H1 (cell line): Measurements from ENCODE around the gene EIF4A2. TPM values are rescaled to one million over a fixed set of nuclear protein-coding genes. Genes with fewer than 3 reads are reported as not detected.

ENCODE experiments used
- CTCF ChIA-PET: fragments of 300-600 bp; sonication (Branson Sonifier 250); formaldehyde crosslinking; loops from one replicate; lab custom pipeline; 2021; ENCODE audit not compliant: partially characterized antibody; lab: Charles Lee
- POLR2A ChIA-PET: fragments of 300-600 bp; sonication (Branson Sonifier 250); formaldehyde crosslinking; loops from one replicate; lab custom pipeline; 2021; ENCODE audit warnings: inconsistent platforms; ENCODE audit not compliant: partially characterized antibody; lab: Charles Lee
- DNase-seq, 2 experiments: peaks; one replicate each; pipeline versions ENCODE4 v3.0.0 to v3.0.0-alpha.2; 2010 to 2022; ENCODE audit warnings: low spot score in 2 of 2, low read depth in 1 of 2, mixed read lengths in 1 of 2
- FAIRE-seq: peaks from 2 replicates; lab custom pipeline; 2011; peaks lifted over from hg19 to GRCh38; lab: Jason Lieb, UNC
- H2AFZ ChIP-seq: 2 replicates; pipeline ENCODE4 v1.8.1; 2012; ENCODE audit warnings: low read length, inconsistent platforms
- H2AK5ac ChIP-seq: 2 replicates; pipeline ENCODE4 v1.6.1; 2013; ENCODE audit warnings: low read depth, low read length
- H2BK120ac ChIP-seq: replicated peaks from 2 replicates; pipeline ENCODE3; 2013; ENCODE audit warnings: low read depth, low read length, inconsistent platforms
- H2BK12ac ChIP-seq: 2 replicates; pipeline ENCODE4 v1.6.1; 2013; ENCODE audit warnings: low read depth, low read length
- H2BK15ac ChIP-seq: 2 replicates; pipeline ENCODE4 v1.6.1; 2013; ENCODE audit warnings: low read length
- H2BK20ac ChIP-seq: 2 replicates; pipeline ENCODE4 v1.6.1; 2013; ENCODE audit warnings: low read length
- H2BK5ac ChIP-seq: 2 replicates; pipeline ENCODE4 v1.6.1; 2013; ENCODE audit warnings: low read depth, low read length
- H3K14ac ChIP-seq: 2 replicates; pipeline ENCODE4 v1.6.1; 2013; ENCODE audit warnings: inconsistent platforms; ENCODE audit not compliant: insufficient read length
- H3K18ac ChIP-seq: 2 replicates; pipeline ENCODE4 v1.6.1; 2013; ENCODE audit warnings: low read length; ENCODE audit errors: extremely low read depth
- H3K23ac ChIP-seq: 2 replicates; pipeline ENCODE4 v1.6.1; 2013; ENCODE audit warnings: inconsistent platforms; ENCODE audit not compliant: insufficient read length
- H3K23me2 ChIP-seq: 2 replicates; pipeline ENCODE4 v1.6.1; 2013; ENCODE audit warnings: low read depth, low read length
- H3K27ac ChIP-seq: 2 replicates; pipeline ENCODE4 v1.6.1; 2011; ENCODE audit warnings: low read depth, low read length, inconsistent platforms
- H3K27me3 ChIP-seq, 4 experiments: replicated peaks in 1 of 4; 1 replicate in 1 of 4; 2 replicates in 3 of 4; pipeline versions ENCODE4 v1.6.1 to v1.8.1; 2011 to 2013; ENCODE audit warnings: low read length in 3 of 4, mild to moderate bottlenecking in 3 of 4, inconsistent platforms in 2 of 4, mixed read lengths in 2 of 4, moderate library complexity in 1 of 4; ENCODE audit not compliant: control insufficient read depth in 3 of 4, insufficient read depth in 3 of 4; ENCODE audit errors: extremely low read depth in 1 of 4
- H3K36me3 ChIP-seq, 4 experiments: 2 replicates each; pipeline versions ENCODE4 v1.6.1 to v1.8.1; 2011 to 2013; ENCODE audit warnings: mild to moderate bottlenecking in 4 of 4, low read length in 3 of 4, moderate library complexity in 2 of 4, control low read depth in 1 of 4, inconsistent platforms in 1 of 4; ENCODE audit not compliant: insufficient read depth in 4 of 4, control insufficient read depth in 2 of 4
- H3K4ac ChIP-seq: replicated peaks from 2 replicates; pipeline ENCODE3; 2013; ENCODE audit warnings: low read length, low read depth, mixed read lengths, inconsistent platforms; ENCODE audit not compliant: insufficient read length
- H3K4me1 ChIP-seq, 4 experiments: replicated peaks in 1 of 4; 1 replicate in 1 of 4; 2 replicates in 3 of 4; pipeline versions ENCODE4 v1.6.1 to v1.8.1; 2011 to 2013; ENCODE audit warnings: low read length in 3 of 4, inconsistent platforms in 2 of 4, mixed read lengths in 1 of 4; ENCODE audit not compliant: insufficient read depth in 4 of 4, control insufficient read depth in 3 of 4
- H3K4me2 ChIP-seq, 2 experiments: 2 replicates each; pipeline versions ENCODE4 v1.6.1 to v1.8.1; 2011 to 2013; ENCODE audit warnings: low read depth in 2 of 2, low read length in 2 of 2, control low read depth in 1 of 2, inconsistent platforms in 1 of 2, mild to moderate bottlenecking in 1 of 2; ENCODE audit not compliant: insufficient read depth in 1 of 2
- H3K4me3 ChIP-seq, 4 experiments: fragments of 200-600, 300-600 bp in 1 of 4; sonication (generic), shearing (Covaris generic), sonication (Bioruptor Twin) in 1 of 4; 2 replicates each; pipeline versions ENCODE4 v1.5.1 to v1.8.1; 2011 to 2016; ENCODE audit warnings: low read length in 4 of 4, low read depth in 3 of 4, control low read depth in 2 of 4, inconsistent platforms in 2 of 4, mild to moderate bottlenecking in 2 of 4, mixed read lengths in 1 of 4, moderate library complexity in 1 of 4; ENCODE audit not compliant: insufficient read depth in 2 of 4; ENCODE audit errors: extremely low read depth in 1 of 4
- H3K56ac ChIP-seq: replicated peaks from 2 replicates; pipeline ENCODE3; 2013; ENCODE audit warnings: low read depth, mild to moderate bottlenecking, mixed read lengths, low read length, inconsistent platforms; ENCODE audit not compliant: insufficient read length
- H3K79me1 ChIP-seq: 2 replicates; pipeline ENCODE4 v1.6.1; 2013; ENCODE audit warnings: low read depth, low read length, control low read depth
- H3K79me2 ChIP-seq, 2 experiments: 2 replicates each; pipeline versions ENCODE4 v1.6.1 to v1.8.1; 2012 to 2013; ENCODE audit warnings: low read length in 2 of 2, mild to moderate bottlenecking in 2 of 2, inconsistent platforms in 1 of 2; ENCODE audit not compliant: insufficient read depth in 2 of 2, control insufficient read depth in 1 of 2
- H3K9ac ChIP-seq, 4 experiments: replicated peaks in 1 of 4; 1 replicate in 1 of 4; 2 replicates in 3 of 4; pipeline versions ENCODE4 v1.6.1 to v1.8.1; 2011 to 2013; ENCODE audit warnings: low read depth in 3 of 4, low read length in 3 of 4, control low read depth in 2 of 4, mild to moderate bottlenecking in 2 of 4, moderate library complexity in 2 of 4, inconsistent platforms in 1 of 4; ENCODE audit errors: extremely low read depth in 1 of 4
- H3K9me3 ChIP-seq, 2 experiments: 2 replicates each; pipeline versions ENCODE4 v1.6.1 to v1.8.1; 2012 to 2013; ENCODE audit warnings: mild to moderate bottlenecking in 2 of 2, moderate library complexity in 2 of 2, control low read depth in 1 of 2, inconsistent platforms in 1 of 2, low read depth in 1 of 2, low read length in 1 of 2, mixed read lengths in 1 of 2; ENCODE audit not compliant: insufficient read depth in 2 of 2
- H4K20me1 ChIP-seq, 2 experiments: replicated peaks in 1 of 2; 2 replicates each; pipeline versions ENCODE3 to v1.8.1; 2011 to 2013; ENCODE audit warnings: inconsistent platforms in 2 of 2, low read length in 2 of 2, mild to moderate bottlenecking in 1 of 2; ENCODE audit not compliant: insufficient read depth in 2 of 2, control insufficient read depth in 1 of 2
- H4K5ac ChIP-seq: 2 replicates; pipeline ENCODE4 v1.6.1; 2013; ENCODE audit warnings: low read length, low read depth, mixed read lengths, inconsistent platforms; ENCODE audit not compliant: insufficient read length
- H4K8ac ChIP-seq: 2 replicates; pipeline ENCODE4 v1.8.0; 2013; ENCODE audit warnings: mild to moderate bottlenecking, moderate library complexity, low read length, inconsistent platforms; ENCODE audit not compliant: insufficient read depth; ENCODE audit errors: extremely low read depth
- H4K91ac ChIP-seq: replicated peaks from 2 replicates; pipeline ENCODE3; 2013; ENCODE audit warnings: low read length, mixed read lengths, inconsistent platforms; ENCODE audit not compliant: insufficient read length
- CEBPB ChIP-seq: IDR thresholded peaks from 2 replicates; pipeline ENCODE4 v1.6.1; 2012; ENCODE audit warnings: low read depth, low read length
- CTCF ChIP-seq, 3 experiments: IDR thresholded peaks; 1 replicate in 2 of 3; 2 replicates in 1 of 3; pipeline versions ENCODE4 v1.5.1 to v1.6.1; 2011; ENCODE audit warnings: low read length in 3 of 3, mild to moderate bottlenecking in 3 of 3, inconsistent platforms in 2 of 3, low read depth in 1 of 3, moderate library complexity in 1 of 3; ENCODE audit not compliant: insufficient read depth in 1 of 3; ENCODE audit errors: control extremely low read depth in 1 of 3
- RFX5 ChIP-seq: IDR thresholded peaks from 2 replicates; pipeline ENCODE4 v1.6.1; 2011; ENCODE audit warnings: low read depth, low read length, improper control_type of control experiment, borderline replicate concordance
- SAP30 ChIP-seq: fragments of 300-600 bp; sonication (generic); IDR thresholded peaks from 2 replicates; pipeline ENCODE4 v1.7.1; 2012; ENCODE audit warnings: low read length, moderate library complexity, mild to moderate bottlenecking, inconsistent platforms; ENCODE audit not compliant: insufficient read depth, insufficient replicate concordance
- SIX5 ChIP-seq: IDR thresholded peaks from 2 replicates; pipeline ENCODE4 v1.6.1; 2011; ENCODE audit warnings: mild to moderate bottlenecking, low read depth, low read length
- TCF12 ChIP-seq: IDR thresholded peaks from 2 replicates; pipeline ENCODE4 v1.6.1; 2011; ENCODE audit warnings: low read depth, mild to moderate bottlenecking, low read length
- YY1 ChIP-seq: IDR thresholded peaks from 2 replicates; pipeline ENCODE4 v1.6.1; 2011; ENCODE audit warnings: low read depth, mild to moderate bottlenecking, low read length
- WGBS, 2 experiments: shearing (Covaris generic) in 1 of 2; methylation state at CpG; one replicate each; pipeline versions ENCODE4 v1.1.6 to v1.1.7; 2013 to 2015; ENCODE audit warnings: low lambda C conversion rate in 2 of 2, mixed read lengths in 2 of 2, inconsistent platforms in 1 of 2, low coverage in 1 of 2, missing lambda C conversion rate in 1 of 2; ENCODE audit not compliant: insufficient replicate concordance in 2 of 2, insufficient coverage in 1 of 2, insufficient read length in 1 of 2; ENCODE audit errors: extremely low coverage in 1 of 2, missing lambda C conversion rate in 1 of 2; 5-methylcytosine and 5-hydroxymethylcytosine counted together
- polyA plus RNA-seq, 7 experiments: library from polyadenylated mRNA; depleted of rRNA in 3 of 7; stranded (reverse) in 5 of 7; unstranded in 2 of 7; fragments of >200 nt in 5 of 7; fragments of 200-250 nt in 2 of 7; gene quantifications; 1 replicate in 5 of 7; 2 replicates in 1 of 7; 4 replicates in 1 of 7; pipeline versions ENCODE4 v1.2.1 to v1.2.3, GENCODE V29; 2011 to 2013; ENCODE audit warnings: missing spikeins in 2 of 7, mixed read lengths in 2 of 7
- total RNA-seq: library from RNA; stranded (reverse); fragmentation: NEBNext Ultra II Directional; extraction: Animal tissue kit (Norgen Biotek cat#: 25700); gene quantifications from 2 replicates; pipeline ENCODE4 v1.2.1, GENCODE V29; 2021

EIF4A2 gene
- total and polyA plus RNA-seq, 2 of the 8 experiments (the other 6 are each of a cell fraction or from before 2014, with no cell fraction given) = 527 to 604 TPM

- no peaks in the 10 kb centered on the region for H3K9me3 ChIP-seq
- peak within 1 kb of the TSS; percentile 97 for H3K27ac ChIP-seq
- H3K14ac ChIP-seq = no peak within 1 kb of the TSS
- peak within 1 kb of the TSS; percentile 94; the same call in 1 of the 2 replicates for H2BK15ac ChIP-seq
- H3K36me3 ChIP-seq = peaks cover 4 to 35% (median 16%) of the 10 kb centered on the region in 4 experiments; a peak in 6 of 8 replicates
- peak within 1 kb of the TSS; percentile 94; the same call in 1 of the 2 replicates for H2AK5ac ChIP-seq
- H2BK12ac ChIP-seq = no peak within 1 kb of the TSS; the same call in none of the 2 replicates
- H3K79me2 ChIP-seq = peaks cover 0 to 22% of the 10 kb centered on the region in 2 experiments; a peak in 2 of 4 replicates
- H2BK20ac ChIP-seq = 0 out of 2 replicates have a peak within 1 kb of the TSS, but pooled peaks have one; percentile 72
- DNase-seq (peak in 1 of 2 experiments; percentile 89), FAIRE-seq (no peak)
- H3K23me2 ChIP-seq = peaks cover 11% of the 10 kb centered on the region
- H3K56ac ChIP-seq = peak within 1 kb of the TSS; percentile 97
- H3K4ac ChIP-seq = peak within 1 kb of the TSS; percentile 89
- peaks cover 0 to 9% (median 3%) of the 10 kb centered on the region in 4 experiments; a peak in 3 of 7 replicates for H3K4me1 ChIP-seq
- peak within 1 kb of the TSS; percentile 89 to 91 for H3K4me2 ChIP-seq
- H4K91ac ChIP-seq = peak within 1 kb of the TSS; percentile 94
- no peak within 1 kb of the TSS for H3K23ac ChIP-seq
- peaks cover 2% of the 10 kb centered on the region; the same call in 1 of the 2 replicates for H3K79me1 ChIP-seq
- H4K5ac ChIP-seq = peak within 1 kb of the TSS; percentile 97
- CTCF ChIA-PET = interaction anchor here (1.0 to 2.0 kb wide), 2 partner anchors 13 to 15 kb away, joined by 7 to 10 read pairs; no protein-coding TSS in a partner anchor
- H2BK120ac ChIP-seq = peak within 1 kb of the TSS; percentile 92
- 3% methylated on average over 70 of the region's 70 CpGs; no CpG with 5 or more reads in 1 of the 2 experiments for WGBS, 2 experiments
- POLR2A ChIA-PET = interaction anchor here (0.6 to 12.4 kb wide), 15 partner anchors 8 to 237 kb away, joined by 3 to 166 read pairs (median 8); partner anchors contain the start of genes DNAJB11, EIF4A2 and ST6GAL1
- no peaks in the 10 kb centered on the region for H4K20me1 ChIP-seq
- peak within 1 kb of the TSS; percentile 95 to 97 (median 95) for H3K9ac ChIP-seq
- H3K27me3 ChIP-seq = no peaks in the 10 kb centered on the region
- peak within 1 kb of the TSS; percentile 97; the same call in 1 of the 2 replicates for H4K8ac ChIP-seq
- peak within 1 kb of the TSS; percentile 97 for H2BK5ac ChIP-seq
- peak within 1 kb of the TSS; percentile 72 to 97 (median 82) for H3K4me3 ChIP-seq
- peak within 1 kb of the TSS; percentile 79 for H2AFZ ChIP-seq
- peak within 1 kb of the TSS; percentile 99 for H3K18ac ChIP-seq
- TF ChIP-seq RFX5 (no peak), TCF12 (no peak), YY1 (no peak), CEBPB (no peak), SAP30 (no peak), CTCF (IDR thresholded peaks at IDR 0.05; ENCODE audit: control extremely low read depth in 1 of 3, insufficient read depth in 1 of 3, low read depth in 1 of 3, low read length in 3 of 3) (no peak), SIX5 (no peak)
Observed at GRCh38 chr3:186806089-186807055, 23.0 kb downstream of the EIF4A2 start, which contains the start of gene RFC4. TSS of gene RFC4 (minus strand) at chr3:186806482. CDS start at chr3:186804713, 1,769 bp downstream.
